Trophoblast cell (in vitro differentiated cells and primary cell): ENCODE results near the gene SLC28A2.

ENCODE experiments used
- DNase-seq, 2 donors: peaks; one replicate each; pipeline ENCODE4 v3.0.0-alpha.2; 2016
- H2AFZ ChIP-seq: 2 replicates; pipeline ENCODE4 v1.6.1; 2013; ENCODE audit warnings: low read length, moderate library complexity, mild to moderate bottlenecking; ENCODE audit not compliant: insufficient read depth, poor library complexity
- H2AK5ac ChIP-seq: 2 replicates; pipeline ENCODE4 v1.6.1; 2013; ENCODE audit warnings: mild to moderate bottlenecking, low read length
- H2BK120ac ChIP-seq: 2 replicates; pipeline ENCODE4 v1.6.1; 2013; ENCODE audit warnings: low read length, mild to moderate bottlenecking, moderate library complexity; ENCODE audit not compliant: insufficient read depth, poor library complexity
- H2BK12ac ChIP-seq: 2 replicates; pipeline ENCODE4 v1.6.1; 2013; ENCODE audit warnings: mild to moderate bottlenecking, low read length, moderate library complexity
- H2BK5ac ChIP-seq: 2 replicates; pipeline ENCODE4 v1.6.1; 2013; ENCODE audit warnings: low read length, low read depth, moderate library complexity, mild to moderate bottlenecking; ENCODE audit not compliant: poor library complexity
- H3K14ac ChIP-seq: 2 replicates; pipeline ENCODE4 v1.6.1; 2013; ENCODE audit warnings: mild to moderate bottlenecking, low read length
- H3K18ac ChIP-seq: 2 replicates; pipeline ENCODE4 v1.6.1; 2013; ENCODE audit warnings: mild to moderate bottlenecking, low read length
- H3K23ac ChIP-seq: 2 replicates; pipeline ENCODE4 v1.6.1; 2013; ENCODE audit warnings: low read length
- H3K27ac ChIP-seq: 2 replicates; pipeline ENCODE4 v1.5.1; 2013; ENCODE audit warnings: low read depth, mild to moderate bottlenecking, inconsistent platforms, low read length, moderate library complexity
- H3K27me3 ChIP-seq: 2 replicates; pipeline ENCODE4 v1.6.1; 2013; ENCODE audit warnings: inconsistent platforms, mild to moderate bottlenecking, low read length, moderate library complexity; ENCODE audit not compliant: insufficient read depth
- H3K36me3 ChIP-seq, 2 experiments: 1 replicate in 1 of 2; 2 replicates in 1 of 2; pipeline ENCODE4 v1.6.1; 2013; ENCODE audit warnings: low read length in 2 of 2, mild to moderate bottlenecking in 2 of 2, moderate library complexity in 1 of 2; ENCODE audit not compliant: insufficient read depth in 2 of 2, control insufficient read depth in 1 of 2
- H3K4ac ChIP-seq: 2 replicates; pipeline ENCODE4 v1.6.1; 2013; ENCODE audit warnings: low read depth, mild to moderate bottlenecking, low read length, moderate library complexity
- H3K4me1 ChIP-seq, 2 experiments: 1 replicate in 1 of 2; 2 replicates in 1 of 2; pipeline ENCODE4 v1.6.1; 2013; ENCODE audit warnings: low read length in 2 of 2, mild to moderate bottlenecking in 2 of 2, moderate library complexity in 1 of 2; ENCODE audit not compliant: insufficient read depth in 2 of 2, control insufficient read depth in 1 of 2
- H3K4me2 ChIP-seq: 2 replicates; pipeline ENCODE4 v1.6.1; 2013; ENCODE audit warnings: inconsistent platforms, mild to moderate bottlenecking, low read length, moderate library complexity
- H3K4me3 ChIP-seq: 2 replicates; pipeline ENCODE4 v1.5.1; 2013; ENCODE audit warnings: mild to moderate bottlenecking, low read depth, low read length, inconsistent platforms
- H3K79me1 ChIP-seq: one replicate; pipeline ENCODE4 v1.6.1; 2013; ENCODE audit warnings: low read length
- H3K79me2 ChIP-seq: 2 replicates; pipeline ENCODE4 v1.6.1; 2013; ENCODE audit warnings: low read length, mild to moderate bottlenecking; ENCODE audit not compliant: control insufficient read depth, insufficient read depth, poor library complexity
- H3K9ac ChIP-seq: 2 replicates; pipeline ENCODE4 v1.6.1; 2013; ENCODE audit warnings: mild to moderate bottlenecking, low read length
- H3K9me3 ChIP-seq: 2 replicates; pipeline ENCODE4 v1.6.1; 2013; ENCODE audit warnings: low read depth, mild to moderate bottlenecking, control low read depth, inconsistent platforms, low read length; ENCODE audit not compliant: insufficient read depth
- H4K12ac ChIP-seq: 2 replicates; pipeline ENCODE4 v1.6.1; 2013; ENCODE audit warnings: low read depth, mild to moderate bottlenecking, low read length, moderate library complexity
- H4K8ac ChIP-seq: 2 replicates; pipeline ENCODE4 v1.6.1; 2013; ENCODE audit warnings: low read depth, mild to moderate bottlenecking, low read length, moderate library complexity
- H4K91ac ChIP-seq: one replicate; pipeline ENCODE4 v1.6.1; 2013; ENCODE audit warnings: low read depth, mild to moderate bottlenecking, low read length, moderate library complexity
- WGBS: extraction: QIAGEN DNeasy Blood & Tissue Kit; methylation state at CpG from one replicate; pipeline ENCODE4 v1.1.7; 2013; ENCODE audit warnings: missing lambda C conversion rate; ENCODE audit not compliant: insufficient read length, insufficient coverage; ENCODE audit errors: extremely low coverage; 5-methylcytosine and 5-hydroxymethylcytosine counted together

Gene SLC28A2

DNA sequence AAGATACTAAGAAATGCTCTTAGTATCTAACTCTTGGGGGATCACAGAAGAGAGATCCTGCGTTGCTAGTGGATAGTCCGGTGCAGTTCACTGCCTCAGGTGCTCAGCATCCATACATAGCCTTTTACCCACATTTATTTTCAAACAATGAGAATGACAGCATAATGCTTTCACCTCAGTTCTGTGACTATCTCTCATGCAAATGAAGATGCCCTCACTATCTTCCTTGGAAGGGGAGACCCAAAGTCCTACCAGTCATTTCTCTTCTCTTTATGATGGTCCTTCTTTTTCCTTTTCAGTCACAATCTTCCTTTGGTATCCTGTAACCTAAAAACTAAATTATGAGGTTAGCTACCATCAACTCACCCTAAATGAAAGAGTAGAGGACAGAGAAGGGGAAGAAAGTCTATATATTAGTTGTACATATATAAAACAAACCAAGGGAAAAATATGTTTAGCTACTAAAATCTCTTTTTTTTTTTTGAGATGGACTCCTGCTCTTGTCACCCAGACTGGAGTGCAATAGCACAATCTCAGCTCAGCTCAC lies 30.9 kb upstream of the SLC28A2 start:
- Histone ChIP-seq H2BK120ac (no peak overlapping the region), H3K23ac (no peak overlapping the region), H4K91ac (no peak overlapping the region), H3K27ac (no peak overlapping the region), H3K36me3 (no peaks in the 10 kb centered on the region), H2BK5ac (no peak overlapping the region), H3K9me3 (no peaks in the 10 kb centered on the region), H3K9ac (no peak overlapping the region), H3K27me3 (no peaks in the 10 kb centered on the region), H3K4me2 (no peak overlapping the region), H4K8ac (no peak overlapping the region), H3K4me3 (no peak overlapping the region), H2BK12ac (no peak overlapping the region), H4K12ac (no peak overlapping the region), H3K4me1 (no peaks in the 10 kb centered on the region), H3K14ac (no peak overlapping the region), H3K18ac (no peak overlapping the region), H3K4ac (no peak overlapping the region), H2AK5ac (no peak overlapping the region), H3K79me2 (no peaks in the 10 kb centered on the region), H3K79me1 (no peaks in the 10 kb centered on the region), H2AFZ (no peak overlapping the region)
- no CpG with 5 or more reads among the region's 2 CpGs for WGBS
- no peak for DNase-seq

DNA sequence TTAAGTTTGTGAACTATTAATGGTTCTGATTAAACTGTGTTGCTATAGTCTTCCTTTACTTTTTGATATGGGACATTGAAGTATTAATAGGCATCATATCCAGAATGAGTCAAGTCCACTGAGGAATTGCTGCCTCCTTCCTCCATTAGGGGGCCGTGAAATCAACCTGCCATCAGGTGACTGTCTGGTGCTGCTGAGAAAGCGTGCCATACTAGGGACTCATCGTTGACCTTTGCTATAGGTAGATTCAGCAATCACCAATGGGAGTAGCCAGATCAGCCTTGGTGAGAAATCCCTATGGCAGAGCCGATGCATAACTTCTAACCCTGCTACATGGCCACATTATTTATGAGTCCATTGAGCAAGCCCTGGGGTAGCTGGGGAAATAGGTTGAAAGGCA lies 30.1 kb upstream of the SLC28A2 start:
- H3K18ac ChIP-seq, result no peak overlapping the region
- no peak overlapping the region for H3K4ac ChIP-seq
- no peak overlapping the region for H3K23ac ChIP-seq
- no peak overlapping the region for H3K4me3 ChIP-seq
- no peak overlapping the region for H3K27ac ChIP-seq
- no peaks in the 10 kb centered on the region for H3K9me3 ChIP-seq
- no peak overlapping the region for H2BK120ac ChIP-seq
- WGBS, result no CpG with 5 or more reads among the region's 4 CpGs
- no peak overlapping the region for H2BK12ac ChIP-seq
- DNase-seq, result no peak
- H2BK5ac ChIP-seq, result no peak overlapping the region
- no peak overlapping the region for H2AFZ ChIP-seq
- no peak overlapping the region for H4K12ac ChIP-seq
- no peaks in the 10 kb centered on the region for H3K27me3 ChIP-seq
- H2AK5ac ChIP-seq, result no peak overlapping the region
- H3K9ac ChIP-seq, result no peak overlapping the region
- H3K14ac ChIP-seq, result no peak overlapping the region
- no peak overlapping the region for H3K4me2 ChIP-seq
- H4K91ac ChIP-seq, result no peak overlapping the region
- H3K79me1 ChIP-seq, result no peaks in the 10 kb centered on the region
- H3K36me3 ChIP-seq, result no peaks in the 10 kb centered on the region
- no peak overlapping the region for H4K8ac ChIP-seq
- H3K79me2 ChIP-seq, result no peaks in the 10 kb centered on the region
- no peaks in the 10 kb centered on the region for H3K4me1 ChIP-seq

DNA sequence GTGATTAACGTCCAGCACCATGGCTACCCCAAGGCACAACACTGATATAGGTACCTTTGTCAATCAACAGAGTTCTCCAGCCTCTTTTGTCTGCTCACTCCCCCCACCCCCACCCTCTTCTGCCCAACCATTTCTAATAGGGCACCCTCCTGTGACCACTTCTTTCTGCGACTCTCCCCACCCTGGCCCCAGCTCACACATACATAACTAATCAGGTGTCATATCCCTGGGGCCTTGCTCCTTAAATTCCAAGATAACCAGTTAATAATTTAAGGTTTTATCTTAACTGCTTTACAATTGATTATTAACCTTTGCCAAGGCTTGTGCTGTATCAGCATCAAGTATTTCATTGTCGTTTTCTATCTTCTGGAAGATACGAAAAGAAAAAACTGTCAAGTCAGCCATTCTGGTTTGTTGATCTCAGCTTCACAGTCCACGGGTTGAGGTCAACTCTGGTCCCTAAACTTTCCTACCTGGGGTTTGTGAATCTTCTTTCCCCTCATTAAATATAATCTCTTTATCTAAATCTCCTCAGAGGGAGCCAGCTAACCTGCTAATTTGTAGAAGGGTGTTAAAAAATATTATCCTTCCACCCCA lies 27.3 kb upstream of the SLC28A2 start:
- H2BK5ac ChIP-seq, result no peak overlapping the region
- H3K79me2 ChIP-seq, result no peaks in the 10 kb centered on the region
- H2AK5ac ChIP-seq, result no peak overlapping the region
- H3K79me1 ChIP-seq, result no peaks in the 10 kb centered on the region
- no peak overlapping the region for H2AFZ ChIP-seq
- H3K27me3 ChIP-seq, result no peaks in the 10 kb centered on the region
- H2BK120ac ChIP-seq, result no peak overlapping the region
- WGBS, result no CpG with 5 or more reads among the region's 5 CpGs
- no peak overlapping the region for H3K9ac ChIP-seq
- H4K91ac ChIP-seq, result no peak overlapping the region
- no peak overlapping the region for H4K8ac ChIP-seq
- H4K12ac ChIP-seq, result no peak overlapping the region
- H3K36me3 ChIP-seq, result no peaks in the 10 kb centered on the region
- H3K4me3 ChIP-seq, result no peak overlapping the region
- H3K4me2 ChIP-seq, result no peak overlapping the region
- no peak overlapping the region for H3K4ac ChIP-seq
- no peak overlapping the region for H3K14ac ChIP-seq
- H3K23ac ChIP-seq, result no peak overlapping the region
- peaks cover 1% of the 10 kb centered on the region for H3K9me3 ChIP-seq
- H3K27ac ChIP-seq, result no peak overlapping the region
- H3K18ac ChIP-seq, result no peak overlapping the region
- no peak for DNase-seq
- no peaks in the 10 kb centered on the region for H3K4me1 ChIP-seq
- H2BK12ac ChIP-seq, result no peak overlapping the region

DNA sequence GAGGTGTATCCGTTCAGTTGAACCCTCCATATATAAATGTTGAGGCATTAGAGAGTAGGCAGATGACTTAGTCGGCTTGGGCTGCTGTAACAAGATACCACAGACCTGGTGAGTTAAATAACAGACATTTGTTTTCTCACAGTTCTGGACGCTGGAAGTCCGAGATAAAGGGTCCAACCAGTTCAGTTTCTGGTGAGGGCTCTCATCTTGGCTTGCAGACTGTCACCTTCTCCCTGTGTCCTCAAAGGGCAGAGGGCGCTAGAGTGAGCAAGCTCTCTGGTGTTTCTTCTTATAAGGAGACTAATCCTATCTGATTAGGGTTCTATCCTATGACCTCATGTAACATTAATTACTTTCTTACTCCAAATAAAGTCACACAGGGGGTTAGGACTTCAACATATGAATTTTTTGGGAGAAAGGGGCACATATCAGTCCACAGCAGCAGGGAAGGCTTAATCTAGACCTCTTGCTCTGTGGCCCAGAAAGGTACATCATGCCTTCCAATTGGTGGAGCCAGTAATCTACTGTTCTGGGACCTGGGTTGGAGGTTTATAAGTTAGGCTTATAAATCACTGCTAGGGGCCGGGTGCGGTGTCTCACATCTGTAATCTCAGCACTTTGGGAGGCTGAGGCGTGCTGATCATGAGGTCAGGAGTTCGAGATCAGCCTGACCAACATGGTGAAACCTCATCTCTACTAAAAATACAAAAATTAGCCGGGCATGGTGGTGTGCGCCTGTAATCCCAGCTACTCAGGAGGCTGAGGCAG lies 26.3 kb upstream of the SLC28A2 start:
- H3K27me3 ChIP-seq, result no peaks in the 10 kb centered on the region
- H2BK5ac ChIP-seq, result no peak overlapping the region
- H2AFZ ChIP-seq, result no peak overlapping the region
- no peak overlapping the region for H4K8ac ChIP-seq
- no peak overlapping the region for H3K23ac ChIP-seq
- H3K4ac ChIP-seq, result no peak overlapping the region
- H3K18ac ChIP-seq, result no peak overlapping the region
- no peak overlapping the region for H4K91ac ChIP-seq
- H4K12ac ChIP-seq, result no peak overlapping the region
- H3K4me3 ChIP-seq, result no peak overlapping the region
- DNase-seq, result no peak
- peaks cover 1% of the 10 kb centered on the region for H3K9me3 ChIP-seq
- no peak overlapping the region for H2BK12ac ChIP-seq
- H3K9ac ChIP-seq, result no peak overlapping the region
- H3K4me1 ChIP-seq, result no peaks in the 10 kb centered on the region
- WGBS, result no CpG with 5 or more reads among the region's 11 CpGs
- H3K79me1 ChIP-seq, result no peaks in the 10 kb centered on the region
- H2AK5ac ChIP-seq, result no peak overlapping the region
- H3K79me2 ChIP-seq, result no peaks in the 10 kb centered on the region
- no peak overlapping the region for H3K27ac ChIP-seq
- H3K14ac ChIP-seq, result no peak overlapping the region
- H3K36me3 ChIP-seq, result no peaks in the 10 kb centered on the region
- H3K4me2 ChIP-seq, result no peak overlapping the region
- H2BK120ac ChIP-seq, result no peak overlapping the region
